GM12878 (cell line): ENCODE data around the gene GALNT18. TPM values are rescaled to one million over a fixed set of nuclear protein-coding genes. Genes with fewer than 3 reads are reported as not detected.

Experiments used
- ATAC-seq: fragments of 200-7000 bp; cut with Tn5 transposase; 3 replicates; pipeline ENCODE4 v1.9.1; 2020; ENCODE audit warnings: mild to moderate bottlenecking, moderate library complexity
- BruUV-seq: library from RNA; stranded (reverse); fragments of 400-500 nt; replicated peaks from 2 replicates; lab custom pipeline; 2021; lab: Mats Ljungman, UMichigan
- CTCF ChIA-PET: fragments of 300-600 bp; sonication (Branson Sonifier 250); formaldehyde crosslinking; extraction: SDS; loops from one replicate; lab custom pipeline; 2021; ENCODE audit warnings: inconsistent platforms; lab: Yijun Ruan, JAX
- POLR2A ChIA-PET: fragments of 350-600 bp; formaldehyde crosslinking; extraction: SDS; loops from one replicate; lab custom pipeline; 2021; ENCODE audit warnings: inconsistent platforms; lab: Charles Lee
- RAD21 ChIA-PET: fragments of 300-600 bp; sonication (Branson Sonifier 250); formaldehyde crosslinking; loops from one replicate; lab custom pipeline; 2023; ENCODE audit warnings: antibody characterized with exemption; ENCODE audit not compliant: unreplicated experiment; lab: Charles Lee
- SMC1A ChIA-PET: fragments of 300-600 bp; sonication (Branson Sonifier 250); formaldehyde crosslinking; loops from one replicate; lab custom pipeline; 2023; ENCODE audit not compliant: unreplicated experiment, uncharacterized antibody; lab: Charles Lee
- DNase-seq: peaks from one replicate; pipeline ENCODE4 v3.0.0-alpha.2; 2011; ENCODE audit warnings: low read depth, low spot score
- FAIRE-seq: peaks from 3 replicates; lab custom pipeline; 2011; peaks lifted over from hg19 to GRCh38; lab: Jason Lieb, UNC
- H2AFZ ChIP-seq: 2 replicates; pipeline ENCODE4 v1.6.0; 2011; ENCODE audit warnings: low read depth, low read length, control low read depth; ENCODE audit not compliant: control insufficient read depth
- H3K27ac ChIP-seq: 2 replicates; pipeline ENCODE4 v1.5.1; 2011; ENCODE audit warnings: control low read depth; ENCODE audit not compliant: control insufficient read depth, insufficient read depth
- H3K27me3 ChIP-seq, 2 experiments: replicated peaks in 1 of 2; 2 replicates each; pipeline versions ENCODE4 v1.6.0 to v1.6.1; 2011; ENCODE audit warnings: low read length in 1 of 2; ENCODE audit not compliant: control insufficient read depth in 2 of 2, insufficient read depth in 2 of 2
- H3K36me3 ChIP-seq, 2 experiments: 2 replicates each; pipeline ENCODE4 v1.5.1; 2011; ENCODE audit warnings: low read length in 1 of 2; ENCODE audit not compliant: control insufficient read depth in 2 of 2, insufficient read depth in 2 of 2
- H3K4me1 ChIP-seq: 2 replicates; pipeline ENCODE4 v1.6.1; 2011; ENCODE audit warnings: mild to moderate bottlenecking, low read length, moderate library complexity, mixed read lengths; ENCODE audit not compliant: control insufficient read depth, insufficient read depth
- H3K4me2 ChIP-seq: 2 replicates; pipeline ENCODE4 v1.6.0; 2011; ENCODE audit warnings: control low read depth; ENCODE audit not compliant: control insufficient read depth, insufficient read depth
- H3K4me3 ChIP-seq: fragments of 200-600 bp; sonication (generic); 2 replicates; pipeline ENCODE4 v1.5.1; 2016
- H3K79me2 ChIP-seq: 2 replicates; pipeline ENCODE4 v1.6.0; 2011; ENCODE audit warnings: low read length; ENCODE audit not compliant: control insufficient read depth, insufficient read depth
- H3K9ac ChIP-seq: 2 replicates; pipeline ENCODE4 v1.8.0; 2011; ENCODE audit warnings: low read length, control low read depth, mixed read lengths; ENCODE audit not compliant: control insufficient read depth, insufficient read depth
- H3K9me3 ChIP-seq: replicated peaks from 3 replicates; pipeline ENCODE4 v1.5.1; 2011; ENCODE audit warnings: mild to moderate bottlenecking, low read length; ENCODE audit not compliant: control insufficient read depth, insufficient read depth
- H4K20me1 ChIP-seq: 2 replicates; pipeline ENCODE4 v1.6.0; 2011; ENCODE audit not compliant: control insufficient read depth, insufficient read depth
- EGR1 ChIP-seq, 2 experiments: IDR thresholded peaks; 1 replicate in 1 of 2; 2 replicates in 1 of 2; pipeline ENCODE4 v1.6.1; 2011 to 2012; ENCODE audit warnings: low read depth in 2 of 2, low read length in 2 of 2, borderline replicate concordance in 1 of 2, mild to moderate bottlenecking in 1 of 2, moderate library complexity in 1 of 2
- IRF5 ChIP-seq: fragments of 450-650 bp; IDR thresholded peaks from 2 replicates; pipeline ENCODE4 v1.6.1; 2017; ENCODE audit warnings: borderline replicate concordance
- NR2F1 ChIP-seq: fragments of 450-650 bp; conservative IDR thresholded peaks from 2 replicates; pipeline ENCODE4 v1.6.1; 2017; ENCODE audit warnings: mild to moderate bottlenecking
- NRF1 ChIP-seq: conservative IDR thresholded peaks from 2 replicates; pipeline ENCODE4 v1.6.1; 2011; ENCODE audit warnings: mild to moderate bottlenecking, low read depth, low read length, improper control_type of control experiment
- PAX8 ChIP-seq: fragments of 450-650 bp; IDR thresholded peaks from 2 replicates; pipeline ENCODE4 v1.6.1; 2017; ENCODE audit warnings: mild to moderate bottlenecking, moderate library complexity
- POU2F2 ChIP-seq: IDR thresholded peaks from 3 replicates; pipeline ENCODE4 v1.6.1; 2011; ENCODE audit warnings: low read depth, mild to moderate bottlenecking, low read length, borderline replicate concordance
- REST ChIP-seq: IDR thresholded peaks from 2 replicates; pipeline ENCODE4 v1.6.1; 2012; ENCODE audit warnings: mild to moderate bottlenecking, low read depth, low read length
- STAT3 ChIP-seq: IDR thresholded peaks from 2 replicates; pipeline ENCODE4 v1.6.1; 2011; ENCODE audit warnings: low read depth, low read length, improper control_type of control experiment
- WGBS: methylation state at CpG from one replicate; pipeline ENCODE4 v1.1.6; 2016; ENCODE audit warnings: low lambda C conversion rate; ENCODE audit not compliant: insufficient replicate concordance, insufficient coverage; ENCODE audit errors: missing lambda C conversion rate; 5-methylcytosine and 5-hydroxymethylcytosine counted together
- in situ Hi-C: fragments of 300-500 bp; cut with MboI; formaldehyde crosslinking; loops from 9 replicates; pipeline ENCODE4 v1.14.3; 2018; ENCODE audit warnings: mixed read lengths
- intact Hi-C: fragments of 100-400 bp; cut with micrococcal nuclease; formaldehyde crosslinking; loops from one replicate; pipeline ENCODE4 v1.14.2; 2022; ENCODE audit not compliant: unreplicated experiment
- polyA plus RNA-seq, 11 experiments: library from polyadenylated mRNA; depleted of rRNA in 4 of 11; unstranded in 6 of 11; stranded (reverse) in 5 of 11; fragments of >200 nt; fragmentation: Nextera tagmentation in 4 of 11; fragmentation: Illumina TruSeq in 1 of 11; extraction: Ambion mirVana in 4 of 11; extraction: Trizol in 1 of 11; gene quantifications; 1 replicate in 1 of 11; 2 replicates in 10 of 11; pipeline versions ENCODE4 v1.2.1 to v1.2.3, GENCODE V29; 2011 to 2016; ENCODE audit warnings: inconsistent platforms in 2 of 11, missing spikeins in 2 of 11, low read depth in 1 of 11
- total RNA-seq, 4 experiments: library from RNA; depleted of rRNA in 3 of 4; stranded (reverse); fragments of >200 nt in 3 of 4; fragmentation: Illumina TruSeq in 1 of 4; extraction: Trizol in 1 of 4; gene quantifications; 2 replicates each; pipeline versions ENCODE4 v1.2.1 to v1.2.3, GENCODE V29; 2013 to 2021

Gene GALNT18
- total and polyA plus RNA-seq, 10 of the 15 experiments (the other 5 are each of a cell fraction or from before 2014, with no cell fraction given), result 1.2 to 14.2 (median 6.3) TPM

GRCh38 chr11:11334607-11335006, 287.2 kb downstream of the GALNT18 start:
- H3K27ac ChIP-seq, result no peak overlapping the region
- ChIA-PET RAD21 (no interaction called here), CTCF (interaction anchor here (0.7 kb wide), 1 partner anchor 8 kb away, joined by 3 read pairs; no protein-coding TSS in a partner anchor), SMC1A (interaction anchor here (0.6 kb wide), 1 partner anchor 764 kb away, joined by 3 read pairs; no protein-coding TSS in a partner anchor)
- H3K4me2 ChIP-seq, result no peak overlapping the region
- no peak overlapping the region for H3K9ac ChIP-seq
- H3K79me2 ChIP-seq, result no peaks in the 10 kb centered on the region
- no peaks in the 10 kb centered on the region for H3K9me3 ChIP-seq
- intact Hi-C loops, result no loop called here
- FAIRE-seq (no peak), ATAC-seq (no peak)
- H3K27me3 ChIP-seq, result no peaks in the 10 kb centered on the region
- peaks cover 0 to 2% of the 10 kb centered on the region in 2 experiments for H3K36me3 ChIP-seq
- no TSS peak for BruUV-seq
- no peak overlapping the region for H3K4me3 ChIP-seq
- 40% methylated on average over 4 of the region's 4 CpGs for WGBS
- TF ChIP-seq IRF5 (no peak), STAT3 (no peak), POU2F2 (no peak), REST (no peak), NR2F1 (no peak), EGR1 (IDR thresholded peaks at IDR 0.05; ENCODE audit: borderline replicate concordance in 1 of 2, low read depth in 2 of 2, low read length in 2 of 2) (no peak), NRF1 (no peak), PAX8 (no peak)
- TF ChIP-seq, all 136 proteins: peak for 0
- in situ Hi-C loops, result no loop called here
- no peak for DNase-seq
- H4K20me1 ChIP-seq, result no peaks in the 10 kb centered on the region
- H2AFZ ChIP-seq, result no peak overlapping the region
- H3K4me1 ChIP-seq, result no peaks in the 10 kb centered on the region
- POLR2A ChIA-PET, result no interaction called here
